Breast epithelium (tissue), 3 donors: ENCODE results near the gene CTIF.

ENCODE experiments used
- POLR2AphosphoS5 ChIP-seq, 3 donors: sonication (generic); formaldehyde crosslinking; IDR thresholded peaks; one replicate each; pipeline ENCODE4 v1.6.1; 2017; ENCODE audit warnings: antibody characterized with exemption in 3 of 3
- TF ChIP-seq, protein P1 (sequence below), 3 donors: fragments of 450-650 bp; IDR thresholded peaks; one replicate each; pipeline ENCODE4 v1.5.1; 2016 to 2017; ENCODE audit warnings: antibody characterized with exemption in 3 of 3, mild to moderate bottlenecking in 3 of 3, moderate library complexity in 3 of 3

GRCh38 chr18:48536516-48536915 lies 2.3 kb upstream of the CTIF start:
- TF ChIP-seq, protein P1, sequence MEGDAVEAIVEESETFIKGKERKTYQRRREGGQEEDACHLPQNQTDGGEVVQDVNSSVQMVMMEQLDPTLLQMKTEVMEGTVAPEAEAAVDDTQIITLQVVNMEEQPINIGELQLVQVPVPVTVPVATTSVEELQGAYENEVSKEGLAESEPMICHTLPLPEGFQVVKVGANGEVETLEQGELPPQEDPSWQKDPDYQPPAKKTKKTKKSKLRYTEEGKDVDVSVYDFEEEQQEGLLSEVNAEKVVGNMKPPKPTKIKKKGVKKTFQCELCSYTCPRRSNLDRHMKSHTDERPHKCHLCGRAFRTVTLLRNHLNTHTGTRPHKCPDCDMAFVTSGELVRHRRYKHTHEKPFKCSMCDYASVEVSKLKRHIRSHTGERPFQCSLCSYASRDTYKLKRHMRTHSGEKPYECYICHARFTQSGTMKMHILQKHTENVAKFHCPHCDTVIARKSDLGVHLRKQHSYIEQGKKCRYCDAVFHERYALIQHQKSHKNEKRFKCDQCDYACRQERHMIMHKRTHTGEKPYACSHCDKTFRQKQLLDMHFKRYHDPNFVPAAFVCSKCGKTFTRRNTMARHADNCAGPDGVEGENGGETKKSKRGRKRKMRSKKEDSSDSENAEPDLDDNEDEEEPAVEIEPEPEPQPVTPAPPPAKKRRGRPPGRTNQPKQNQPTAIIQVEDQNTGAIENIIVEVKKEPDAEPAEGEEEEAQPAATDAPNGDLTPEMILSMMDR (IDR thresholded peaks at IDR 0.05), result no peak
- TF ChIP-seq POLR2AphosphoS5 (IDR thresholded peaks at IDR 0.05), result no peak
